Suprapubic skin (tissue), 4 donors: Measurements from ENCODE around the gene PHKG2.

Source experiments
- EP300 ChIP-seq: sonication (generic); formaldehyde crosslinking; IDR thresholded peaks from one replicate; pipeline ENCODE4 v1.6.1; 2017; ENCODE audit warnings: antibody characterized with exemption
- POLR2A ChIP-seq, 2 donors: fragments of 450-650 bp; IDR thresholded peaks; one replicate each; pipeline ENCODE4 v1.6.1; 2017; ENCODE audit warnings: antibody characterized with exemption in 2 of 2, mild to moderate bottlenecking in 2 of 2, moderate library complexity in 2 of 2
- POLR2AphosphoS5 ChIP-seq, 3 donors: sonication (generic); formaldehyde crosslinking; IDR thresholded peaks; one replicate each; pipeline ENCODE4 v1.6.1; 2017; ENCODE audit warnings: antibody characterized with exemption in 3 of 3
- TF ChIP-seq, protein P1 (sequence below), 2 donors: fragments of 200-600 bp in 1 of 2; fragments of 450-650 bp in 1 of 2; sonication (generic) in 1 of 2; IDR thresholded peaks; one replicate each; pipeline ENCODE4 v1.5.1; 2016 to 2019; ENCODE audit warnings: antibody characterized with exemption in 2 of 2, mild to moderate bottlenecking in 1 of 2, moderate library complexity in 1 of 2

DNA sequence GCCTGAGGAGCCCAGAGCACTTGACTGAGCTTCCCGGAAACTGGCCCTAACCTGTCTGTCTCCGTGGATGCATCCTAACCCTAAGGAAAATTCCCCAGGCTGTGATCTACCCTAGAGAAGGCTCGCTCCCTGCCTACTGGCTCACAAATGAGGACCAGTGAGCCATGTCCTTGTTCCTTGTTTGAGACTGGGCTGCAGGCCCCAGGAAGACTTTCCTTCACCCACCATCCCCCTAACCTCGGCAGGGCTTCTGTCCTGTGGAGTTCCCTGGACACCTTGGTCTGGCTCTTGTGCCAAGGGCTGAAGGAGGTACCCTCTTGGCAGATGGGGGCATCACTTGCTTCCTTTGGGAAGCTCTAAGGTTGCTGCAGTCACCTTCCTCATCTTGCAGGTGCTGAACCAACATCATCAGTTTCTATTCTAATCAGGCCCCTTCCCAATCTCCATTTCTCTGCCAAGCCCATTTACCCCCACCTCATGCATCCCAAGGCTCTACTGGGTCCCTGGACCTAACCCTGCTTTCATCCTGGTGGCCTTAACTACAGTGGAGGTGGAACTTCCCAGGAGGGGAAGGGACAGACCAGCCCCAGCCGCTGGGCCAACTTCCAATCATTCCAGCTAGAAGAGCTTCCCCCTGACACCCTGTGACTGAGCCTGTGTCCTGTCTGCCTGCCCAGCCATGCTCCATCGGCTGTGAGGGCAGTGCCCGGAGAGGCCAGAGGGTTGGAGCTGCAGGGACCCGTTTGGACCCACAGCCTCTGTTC is 26.3 kb downstream of the PHKG2 start:
- no peak for TF ChIP-seq POLR2A (IDR thresholded peaks at IDR 0.05)
- TF ChIP-seq, protein P1, sequence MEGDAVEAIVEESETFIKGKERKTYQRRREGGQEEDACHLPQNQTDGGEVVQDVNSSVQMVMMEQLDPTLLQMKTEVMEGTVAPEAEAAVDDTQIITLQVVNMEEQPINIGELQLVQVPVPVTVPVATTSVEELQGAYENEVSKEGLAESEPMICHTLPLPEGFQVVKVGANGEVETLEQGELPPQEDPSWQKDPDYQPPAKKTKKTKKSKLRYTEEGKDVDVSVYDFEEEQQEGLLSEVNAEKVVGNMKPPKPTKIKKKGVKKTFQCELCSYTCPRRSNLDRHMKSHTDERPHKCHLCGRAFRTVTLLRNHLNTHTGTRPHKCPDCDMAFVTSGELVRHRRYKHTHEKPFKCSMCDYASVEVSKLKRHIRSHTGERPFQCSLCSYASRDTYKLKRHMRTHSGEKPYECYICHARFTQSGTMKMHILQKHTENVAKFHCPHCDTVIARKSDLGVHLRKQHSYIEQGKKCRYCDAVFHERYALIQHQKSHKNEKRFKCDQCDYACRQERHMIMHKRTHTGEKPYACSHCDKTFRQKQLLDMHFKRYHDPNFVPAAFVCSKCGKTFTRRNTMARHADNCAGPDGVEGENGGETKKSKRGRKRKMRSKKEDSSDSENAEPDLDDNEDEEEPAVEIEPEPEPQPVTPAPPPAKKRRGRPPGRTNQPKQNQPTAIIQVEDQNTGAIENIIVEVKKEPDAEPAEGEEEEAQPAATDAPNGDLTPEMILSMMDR (IDR thresholded peaks at IDR 0.05), result no peak
- TF ChIP-seq EP300, result no peak
- no peak for TF ChIP-seq POLR2AphosphoS5 (IDR thresholded peaks at IDR 0.05)
